ENCODE results near the gene FOCAD. TPM values are rescaled to one million over a fixed set of nuclear protein-coding genes. Genes with fewer than 3 reads are reported as not detected.

FOCAD gene
- total and polyA plus RNA-seq, 2 of the 8 experiments (the other 6 are each of a cell fraction or from before 2014, with no cell fraction given), result 22.0 to 38.4 TPM

DNA sequence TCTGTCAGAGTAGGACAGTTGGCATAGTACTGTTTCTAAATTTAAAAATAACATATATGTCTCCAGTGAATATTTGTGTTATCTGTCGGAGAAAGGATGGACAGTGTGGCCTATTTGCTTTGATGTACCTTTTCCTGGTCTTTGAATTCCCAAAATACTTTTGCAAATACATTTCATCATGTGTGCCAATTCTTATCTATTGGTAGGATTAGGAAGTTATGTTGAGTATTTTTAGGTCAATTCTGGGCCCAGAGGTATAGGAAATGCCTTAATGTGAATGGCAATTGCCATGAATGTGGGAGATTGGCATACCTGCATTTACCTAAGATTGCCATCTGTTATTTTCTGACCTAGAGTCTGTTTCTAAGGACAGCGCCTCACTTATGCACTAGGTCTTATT, 5.8 kb downstream of the FOCAD start:
- 95% methylated on average over 2 of the region's 2 CpGs; no CpG with 5 or more reads in 1 of the 2 experiments for WGBS, 2 experiments (ENCODE audit: extremely low coverage in 1 of 2, insufficient coverage in 1 of 2, insufficient read length in 1 of 2, insufficient replicate concordance in 2 of 2, low coverage in 1 of 2, low lambda C conversion rate in 2 of 2, missing lambda C conversion rate in 1 of 2)
- Histone ChIP-seq H2BK15ac (ENCODE audit: low read length) (no peak overlapping the region), H3K27me3 (replicated peaks in 1 of 4; ENCODE audit: control insufficient read depth in 3 of 4, extremely low read depth in 1 of 4, insufficient read depth in 3 of 4, low read length in 3 of 4) (no peaks in the 10 kb centered on the region), H3K4me1 (replicated peaks in 1 of 4; ENCODE audit: control insufficient read depth in 3 of 4, insufficient read depth in 4 of 4, low read length in 3 of 4) (peaks cover under 1 to 6% (median 2%) of the 10 kb centered on the region in 4 experiments; a peak in 3 of 7 replicates), H3K4me2 (ENCODE audit: insufficient read depth in 1 of 2, low read depth in 2 of 2, low read length in 2 of 2) (no peak overlapping the region), H3K79me2 (ENCODE audit: control insufficient read depth in 1 of 2, insufficient read depth in 2 of 2, low read length in 2 of 2) (peaks cover 0 to 70% of the 10 kb centered on the region in 2 experiments; a peak in 2 of 4 replicates), H4K20me1 (replicated peaks in 1 of 2; ENCODE audit: control insufficient read depth in 1 of 2, insufficient read depth in 2 of 2, low read length in 2 of 2) (peaks cover 0 to 10% of the 10 kb centered on the region in 2 experiments), H3K4ac (replicated peaks; ENCODE audit: insufficient read length, low read depth, low read length) (no peak overlapping the region), H3K18ac (ENCODE audit: extremely low read depth, low read length) (no peak overlapping the region), H2BK12ac (ENCODE audit: low read depth, low read length) (no peak overlapping the region), H3K9me3 (ENCODE audit: insufficient read depth in 2 of 2, low read depth in 1 of 2, low read length in 1 of 2) (no peaks in the 10 kb centered on the region), H2BK5ac (ENCODE audit: low read depth, low read length) (no peak overlapping the region), H4K8ac (ENCODE audit: extremely low read depth, insufficient read depth, low read length) (no peak overlapping the region), H3K23me2 (ENCODE audit: low read depth, low read length) (peaks cover 2% of the 10 kb centered on the region; the same call in 1 of the 2 replicates), H4K91ac (replicated peaks; ENCODE audit: insufficient read length, low read length) (no peak overlapping the region), H2BK20ac (ENCODE audit: low read length) (no peak overlapping the region), H3K23ac (ENCODE audit: insufficient read length) (no peak overlapping the region), H3K14ac (ENCODE audit: insufficient read length) (no peak overlapping the region), H3K79me1 (ENCODE audit: low read depth, low read length) (no peaks in the 10 kb centered on the region), H2BK120ac (replicated peaks; ENCODE audit: low read depth, low read length) (no peak overlapping the region), H3K56ac (replicated peaks; ENCODE audit: insufficient read length, low read depth, low read length) (no peak overlapping the region), H3K9ac (replicated peaks in 1 of 4; ENCODE audit: extremely low read depth in 1 of 4, low read depth in 3 of 4, low read length in 3 of 4) (no peak overlapping the region; a peak in 1 of 7 replicates), H3K36me3 (ENCODE audit: control insufficient read depth in 2 of 4, insufficient read depth in 4 of 4, low read length in 3 of 4) (no peaks in the 10 kb centered on the region), H4K5ac (ENCODE audit: insufficient read length, low read depth, low read length) (no peak overlapping the region), H3K27ac (ENCODE audit: low read depth, low read length) (no peak overlapping the region), H2AFZ (ENCODE audit: low read length) (no peak overlapping the region), H2AK5ac (ENCODE audit: low read depth, low read length) (no peak overlapping the region), H3K4me3 (ENCODE audit: extremely low read depth in 1 of 4, insufficient read depth in 2 of 4, low read depth in 3 of 4, low read length in 4 of 4) (no peak overlapping the region)
- ChIA-PET POLR2A (ENCODE audit: partially characterized antibody) (no interaction called here), CTCF (ENCODE audit: partially characterized antibody) (interaction anchor here (2.7 kb wide), 1 partner anchor 65 kb away, joined by 10 read pairs; no protein-coding TSS in a partner anchor)
- no peak for FAIRE-seq
- DNase-seq (ENCODE audit: low read depth in 1 of 2, low spot score in 2 of 2), result no peak
- TF ChIP-seq KDM1A (IDR thresholded peaks at IDR 0.05; ENCODE audit: borderline replicate concordance, low read length) (no peak), TAF1 (IDR thresholded peaks at IDR 0.05; ENCODE audit: low read depth, low read length) (no peak), EZH2 (IDR thresholded peaks at IDR 0.05; ENCODE audit: low read depth, low read length, severe bottlenecking) (no peak), RNF2 (IDR thresholded peaks at IDR 0.05; ENCODE audit: borderline replicate concordance, low read depth, low read length, missing control alignments, poor library complexity, severe bottlenecking) (no peak), SP2 (IDR thresholded peaks at IDR 0.05; ENCODE audit: low read length) (no peak), RBBP5 (IDR thresholded peaks at IDR 0.05; ENCODE audit: borderline replicate concordance, low read depth, low read length) (no peak), CHD1 (IDR thresholded peaks at IDR 0.05; ENCODE audit: low read depth, low read length) (no peak), SP1 (IDR thresholded peaks at IDR 0.05; ENCODE audit: low read depth, low read length) (no peak), HDAC2 (IDR thresholded peaks at IDR 0.05; ENCODE audit: borderline replicate concordance in 1 of 2, low read depth in 2 of 2, low read length in 2 of 2) (no peak), ZNF274 (IDR thresholded peaks at IDR 0.05; ENCODE audit: borderline replicate concordance, extremely low read depth, low read length) (no peak), RAD21 (IDR thresholded peaks at IDR 0.05 in 1 of 2, conservative IDR thresholded peaks at IDR 0.05 in 1 of 2; ENCODE audit: low read depth in 2 of 2, low read length in 2 of 2) (no peak), PHF8 (conservative IDR thresholded peaks at IDR 0.05; ENCODE audit: low read depth, low read length) (no peak), CREB1 (IDR thresholded peaks at IDR 0.05) (no peak)

All from H1 (cell line).